ENCODE measurements around the gene PADI2. TPM values are rescaled to one million over a fixed set of nuclear protein-coding genes. Genes with fewer than 3 reads are reported as not detected.

PADI2 gene
- total RNA-seq, 1 experiment from 2014 or later, result 3.0 TPM

DNA sequence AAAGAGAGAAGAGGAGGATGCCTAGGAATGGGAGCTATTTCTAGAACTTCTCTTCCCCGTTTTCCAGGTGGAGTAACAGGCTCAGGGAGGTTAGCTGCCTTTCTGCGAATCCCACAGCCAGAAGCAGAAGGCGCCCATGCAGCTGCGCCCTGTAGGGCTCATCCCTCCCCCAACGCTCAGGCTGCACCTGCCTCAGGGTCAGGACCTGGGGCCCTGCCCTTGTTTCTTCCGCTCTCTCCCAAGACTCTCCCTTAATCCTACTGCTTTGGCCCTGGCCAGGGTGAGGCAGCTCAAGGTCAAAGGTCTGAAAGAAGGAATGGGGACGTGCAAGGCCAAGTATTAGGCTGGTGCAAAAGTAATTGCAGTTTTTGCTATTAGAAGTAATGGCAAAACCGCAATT, 30.5 kb upstream of the PADI2 start:
- TF ChIP-seq, protein P1, sequence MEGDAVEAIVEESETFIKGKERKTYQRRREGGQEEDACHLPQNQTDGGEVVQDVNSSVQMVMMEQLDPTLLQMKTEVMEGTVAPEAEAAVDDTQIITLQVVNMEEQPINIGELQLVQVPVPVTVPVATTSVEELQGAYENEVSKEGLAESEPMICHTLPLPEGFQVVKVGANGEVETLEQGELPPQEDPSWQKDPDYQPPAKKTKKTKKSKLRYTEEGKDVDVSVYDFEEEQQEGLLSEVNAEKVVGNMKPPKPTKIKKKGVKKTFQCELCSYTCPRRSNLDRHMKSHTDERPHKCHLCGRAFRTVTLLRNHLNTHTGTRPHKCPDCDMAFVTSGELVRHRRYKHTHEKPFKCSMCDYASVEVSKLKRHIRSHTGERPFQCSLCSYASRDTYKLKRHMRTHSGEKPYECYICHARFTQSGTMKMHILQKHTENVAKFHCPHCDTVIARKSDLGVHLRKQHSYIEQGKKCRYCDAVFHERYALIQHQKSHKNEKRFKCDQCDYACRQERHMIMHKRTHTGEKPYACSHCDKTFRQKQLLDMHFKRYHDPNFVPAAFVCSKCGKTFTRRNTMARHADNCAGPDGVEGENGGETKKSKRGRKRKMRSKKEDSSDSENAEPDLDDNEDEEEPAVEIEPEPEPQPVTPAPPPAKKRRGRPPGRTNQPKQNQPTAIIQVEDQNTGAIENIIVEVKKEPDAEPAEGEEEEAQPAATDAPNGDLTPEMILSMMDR (conservative IDR thresholded peaks at IDR 0.05), result no peak
- H3K4me1 ChIP-seq (ENCODE audit: insufficient read depth, low read length), result no peaks in the 10 kb centered on the region

More for the DNA sequence above, 30.5 kb upstream of the PADI2 start:
- Histone ChIP-seq H2AK5ac (ENCODE audit: insufficient read length, low read length) (no peak overlapping the region), H3K4me2 (ENCODE audit: insufficient read depth, insufficient read length, low read length) (no peak overlapping the region), H3K56ac (ENCODE audit: insufficient read length, low read depth, low read length) (no peak overlapping the region), H3K23ac (ENCODE audit: insufficient read length, low read depth, low read length) (no peak overlapping the region), H3T11ph (ENCODE audit: low read length) (no peak overlapping the region), H4K91ac (ENCODE audit: insufficient read length, low read depth, low read length) (no peak overlapping the region), H3K79me1 (ENCODE audit: insufficient read depth, low read depth, low read length, poor library complexity, severe bottlenecking) (no peaks in the 10 kb centered on the region), H3K23me2 (ENCODE audit: insufficient read length, low read depth, low read length, poor library complexity, severe bottlenecking) (no peaks in the 10 kb centered on the region), H3K18ac (ENCODE audit: insufficient read length, low read depth, low read length) (no peak overlapping the region), H3K79me2 (ENCODE audit: insufficient read depth, low read length) (no peaks in the 10 kb centered on the region), H3K9me3 (ENCODE audit: control insufficient read depth, low read depth, low read length) (peaks cover 13% of the 10 kb centered on the region), H2BK12ac (ENCODE audit: insufficient read length, low read depth, low read length) (no peak overlapping the region), H2AFZ (ENCODE audit: low read length) (no peak overlapping the region), H3K4ac (ENCODE audit: low read depth, low read length) (no peak overlapping the region), H3K27me3 (ENCODE audit: insufficient read depth, low read length) (no peaks in the 10 kb centered on the region), H3K27ac (ENCODE audit: insufficient read length, low read depth, low read length) (no peak overlapping the region), H2BK15ac (ENCODE audit: low read depth, low read length) (no peak overlapping the region), H4K5ac (ENCODE audit: insufficient read length, low read depth, low read length) (no peak overlapping the region), H4K20me1 (ENCODE audit: control insufficient read depth, insufficient read depth, insufficient read length) (no peaks in the 10 kb centered on the region), H4K8ac (replicated peaks; ENCODE audit: insufficient read length, low read depth, low read length) (no peak overlapping the region), H3K9ac (ENCODE audit: extremely low read depth, insufficient read length, low read length) (no peak overlapping the region), H2BK5ac (ENCODE audit: insufficient read length, low read length) (no peak overlapping the region), H3K14ac (ENCODE audit: insufficient read depth, low read length) (no peak overlapping the region), H2BK20ac (ENCODE audit: low read depth, low read length, poor library complexity, severe bottlenecking) (no peak overlapping the region), H2BK120ac (ENCODE audit: low read depth, low read length, poor library complexity, severe bottlenecking) (no peak overlapping the region)
- peaks cover 20% of the 10 kb centered on the region for H3K27me3 Mint-ChIP-seq (ENCODE audit: low read depth)
- peaks cover 24 to 31% of the 10 kb centered on the region in 2 experiments for H3K9me3 Mint-ChIP-seq
- no peak overlapping the region for H3K4me3 Mint-ChIP-seq
- H3K36me3 Mint-ChIP-seq (ENCODE audit: insufficient read depth in 1 of 3, low read depth in 3 of 3), result peaks cover 5 to 24% (median 18%) of the 10 kb centered on the region in 3 experiments
- H3K4me1 Mint-ChIP-seq, result peaks cover 7 to 8% of the 10 kb centered on the region in 2 experiments
- DNase-seq, result no peak
- no CpG with 5 or more reads among the region's 8 CpGs for WGBS (ENCODE audit: extremely low coverage, insufficient read length, low lambda C conversion rate)
- H3K27ac Mint-ChIP-seq, result no peak overlapping the region
